MCF 10A (cell line): ENCODE measurements around the gene MAPK11. TPM values are rescaled to one million over a fixed set of nuclear protein-coding genes. Genes with fewer than 3 reads are reported as not detected.

Source experiments
- BruUV-seq: library from RNA; stranded (reverse); fragments of 400-500 nt; replicated peaks from 2 replicates; lab custom pipeline; 2021; lab: Mats Ljungman, UMichigan
- CTCF ChIA-PET: fragments of 300-600 bp; sonication (Branson Sonifier 250); formaldehyde crosslinking; extraction: SDS; loops from one replicate; lab custom pipeline; 2021; ENCODE audit warnings: antibody characterized with exemption, inconsistent platforms; lab: Yijun Ruan, JAX
- POLR2A ChIA-PET: fragments of 300-600, 350-650 bp; sonication (Branson Sonifier 250); formaldehyde crosslinking; extraction: SDS; loops from one replicate; lab custom pipeline; 2020; ENCODE audit warnings: antibody characterized with exemption, inconsistent platforms; lab: Yijun Ruan, JAX
- DNase-seq: peaks from one replicate; pipeline ENCODE4 v3.0.0-alpha.2; 2018; ENCODE audit not compliant: unreplicated experiment
- H3K27ac Mint-ChIP-seq: one replicate; pipeline ENCODE4 v1.8.0; 2022; ENCODE audit warnings: mild to moderate bottlenecking, low read depth, mixed read lengths; ENCODE audit not compliant: unreplicated experiment
- H3K27me3 Mint-ChIP-seq: one replicate; pipeline ENCODE4 v1.8.0; 2022; ENCODE audit warnings: mixed read lengths; ENCODE audit not compliant: insufficient read depth, unreplicated experiment
- H3K36me3 Mint-ChIP-seq: one replicate; pipeline ENCODE4 v1.8.0; 2022; ENCODE audit warnings: mild to moderate bottlenecking, moderate library complexity, mixed read lengths; ENCODE audit not compliant: insufficient read depth, unreplicated experiment
- H3K4me1 Mint-ChIP-seq: one replicate; pipeline ENCODE4 v1.8.0; 2022; ENCODE audit warnings: mixed read lengths; ENCODE audit not compliant: insufficient read depth, unreplicated experiment
- H3K4me3 Mint-ChIP-seq: one replicate; pipeline ENCODE4 v1.8.0; 2022; ENCODE audit warnings: mild to moderate bottlenecking, moderate library complexity, mixed read lengths; ENCODE audit not compliant: unreplicated experiment
- H3K9me3 Mint-ChIP-seq: one replicate; pipeline ENCODE4 v1.8.0; 2022; ENCODE audit warnings: mixed read lengths; ENCODE audit not compliant: unreplicated experiment
- intact Hi-C: fragments of 100-400 bp; cut with micrococcal nuclease; formaldehyde crosslinking; loops from 2 replicates; pipeline ENCODE4 v1.14.1; 2022
- total RNA-seq: library from RNA; stranded (reverse); gene quantifications from 2 replicates; pipeline ENCODE4 v1.2.3, GENCODE V29; 2022
- TF ChIP-seq, protein P1 (sequence below): fragments of 200-600 bp; IDR thresholded peaks from one replicate; pipeline ENCODE4 v1.8.0; 2022; ENCODE audit warnings: antibody characterized with exemption, mild to moderate bottlenecking; ENCODE audit not compliant: unreplicated experiment

The MAPK11 gene
- total RNA-seq, 1 experiment from 2014 or later = 10.4 TPM

DNA sequence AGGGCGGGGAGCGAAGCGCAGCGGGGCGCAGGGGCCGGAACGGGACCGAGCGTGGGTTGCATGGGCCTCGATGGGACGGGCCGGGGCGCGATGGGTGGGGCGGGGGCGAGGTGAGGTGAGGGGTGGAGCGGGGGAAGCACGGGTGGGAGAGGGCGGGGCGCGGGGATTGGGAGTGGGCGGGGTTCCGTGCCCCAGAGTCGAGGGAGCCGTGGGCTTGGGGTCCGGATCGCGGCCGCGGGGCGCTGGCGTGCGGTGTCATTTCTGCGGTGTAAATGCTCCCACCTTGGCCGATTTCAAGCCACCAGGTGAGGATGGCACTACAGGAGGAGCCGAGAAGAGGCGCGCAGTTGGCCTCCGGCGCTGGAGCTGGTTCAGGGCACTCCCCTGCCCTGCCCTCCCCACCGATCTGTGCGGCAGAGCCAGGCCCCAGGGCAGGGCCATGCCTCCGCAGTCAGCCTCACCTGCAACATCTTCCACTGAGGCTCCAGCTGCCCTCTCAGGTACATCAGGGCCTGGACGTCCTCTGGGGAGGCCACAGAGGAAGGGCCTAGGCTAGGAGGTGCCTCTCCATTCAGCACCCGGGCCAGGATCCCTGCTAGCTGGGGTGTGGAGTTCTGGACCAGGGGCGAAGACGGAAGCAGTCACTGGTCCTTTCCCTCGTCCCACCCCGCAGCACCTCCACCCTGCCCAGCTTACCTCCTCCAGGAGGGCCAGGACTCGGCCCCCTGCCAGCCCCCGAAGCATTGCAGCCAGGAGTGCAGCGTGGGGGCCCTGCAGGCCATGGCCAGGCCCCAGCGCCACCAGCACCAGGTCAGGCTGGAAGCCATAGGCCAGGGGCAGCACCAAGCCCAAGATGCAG, 24.7 kb downstream of the MAPK11 start:
- intact Hi-C loops = no loop called here
- TF ChIP-seq, protein P1, sequence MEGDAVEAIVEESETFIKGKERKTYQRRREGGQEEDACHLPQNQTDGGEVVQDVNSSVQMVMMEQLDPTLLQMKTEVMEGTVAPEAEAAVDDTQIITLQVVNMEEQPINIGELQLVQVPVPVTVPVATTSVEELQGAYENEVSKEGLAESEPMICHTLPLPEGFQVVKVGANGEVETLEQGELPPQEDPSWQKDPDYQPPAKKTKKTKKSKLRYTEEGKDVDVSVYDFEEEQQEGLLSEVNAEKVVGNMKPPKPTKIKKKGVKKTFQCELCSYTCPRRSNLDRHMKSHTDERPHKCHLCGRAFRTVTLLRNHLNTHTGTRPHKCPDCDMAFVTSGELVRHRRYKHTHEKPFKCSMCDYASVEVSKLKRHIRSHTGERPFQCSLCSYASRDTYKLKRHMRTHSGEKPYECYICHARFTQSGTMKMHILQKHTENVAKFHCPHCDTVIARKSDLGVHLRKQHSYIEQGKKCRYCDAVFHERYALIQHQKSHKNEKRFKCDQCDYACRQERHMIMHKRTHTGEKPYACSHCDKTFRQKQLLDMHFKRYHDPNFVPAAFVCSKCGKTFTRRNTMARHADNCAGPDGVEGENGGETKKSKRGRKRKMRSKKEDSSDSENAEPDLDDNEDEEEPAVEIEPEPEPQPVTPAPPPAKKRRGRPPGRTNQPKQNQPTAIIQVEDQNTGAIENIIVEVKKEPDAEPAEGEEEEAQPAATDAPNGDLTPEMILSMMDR = no peak
- H3K4me3 Mint-ChIP-seq = peak overlapping the region; percentile 96
- ChIA-PET CTCF (no interaction called here), POLR2A (interaction anchor here (0.7 to 1.4 kb wide), 7 partner anchors 15 to 98 kb away, joined by 3 to 5 read pairs (median 3); partner anchors contain the start of gene PPP6R2)
- peaks cover 16% of the 10 kb centered on the region for H3K4me1 Mint-ChIP-seq
- no peak for DNase-seq
- no peaks in the 10 kb centered on the region for H3K27me3 Mint-ChIP-seq
- no peaks in the 10 kb centered on the region for H3K9me3 Mint-ChIP-seq
- H3K27ac Mint-ChIP-seq = peak overlapping the region; percentile 99
- no TSS peak for BruUV-seq
- H3K36me3 Mint-ChIP-seq = peaks cover 20% of the 10 kb centered on the region

DNA sequence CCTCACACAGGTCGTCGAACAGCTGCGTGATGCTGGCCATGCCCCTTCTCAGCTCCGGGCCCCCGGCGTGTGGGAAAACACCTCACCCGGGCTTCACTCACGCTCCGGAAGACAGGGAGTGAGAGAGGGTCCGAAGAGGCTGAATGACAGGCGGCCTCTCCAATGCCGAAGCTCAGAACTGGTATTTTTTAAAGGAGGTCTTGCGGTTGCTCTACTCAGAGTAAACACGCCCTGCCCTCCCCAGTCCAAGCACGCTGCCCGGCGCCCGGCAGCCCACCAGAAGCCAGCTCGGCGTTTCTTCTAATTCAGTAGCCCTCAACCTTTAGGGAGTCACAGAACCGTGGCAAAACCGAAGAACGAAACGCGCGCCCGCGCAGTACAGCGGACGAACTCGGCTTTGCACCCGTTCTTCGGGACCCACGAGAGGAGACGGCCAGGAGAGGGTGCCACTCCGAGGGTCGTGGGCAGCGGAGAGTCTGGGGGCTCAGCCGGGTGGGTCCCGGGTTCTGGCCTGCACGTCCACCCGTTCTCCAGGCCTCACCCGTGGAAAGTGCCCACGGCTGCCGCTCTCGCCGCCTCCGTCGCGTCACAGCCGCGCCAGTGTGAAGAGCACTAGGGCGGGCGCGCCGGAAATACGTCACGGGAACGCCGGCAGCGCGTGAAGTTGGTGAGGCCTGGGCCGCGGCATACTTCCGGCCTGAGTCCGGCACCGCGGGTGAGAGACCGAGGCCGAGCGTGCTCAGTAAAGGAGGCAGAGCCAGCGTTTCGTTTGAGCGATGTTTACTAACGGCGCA, 25.6 kb downstream of the MAPK11 start, which contains the start of gene TUBGCP6:
TUBGCP6 (minus strand) TSS at position 604 of the 794 bp plus-strand sequence; CDS start at position 40, 564 bp downstream.
- ChIA-PET POLR2A (interaction anchor here (0.6 to 1.5 kb wide), 23 partner anchors 10 to 450 kb away, joined by 3 to 12 read pairs (median 4); partner anchors contain the start of genes DENND6B, LMF2, NCAPH2 and PLXNB2), CTCF (interaction anchor here (0.7 to 4.2 kb wide), 4 partner anchors 13 to 239 kb away, joined by 5 to 19 read pairs (median 5); no protein-coding TSS in a partner anchor)
- TF ChIP-seq, protein P1 = no peak
- no peaks in the 10 kb centered on the region for H3K9me3 Mint-ChIP-seq
- intact Hi-C loops = no loop called here
- BruUV-seq = no TSS peak
- H3K27ac Mint-ChIP-seq = peak within 1 kb of the TSS; percentile 99
- DNase-seq = peak; percentile 91
- H3K36me3 Mint-ChIP-seq = peaks cover 25% of the 10 kb centered on the region
- no peaks in the 10 kb centered on the region for H3K27me3 Mint-ChIP-seq
- H3K4me1 Mint-ChIP-seq = peaks cover 16% of the 10 kb centered on the region
- H3K4me3 Mint-ChIP-seq = peak within 1 kb of the TSS; percentile 96

- BruUV-seq = TSS peak; percentile 33
- no peaks in the 10 kb centered on the region for H3K9me3 Mint-ChIP-seq
- H3K27ac Mint-ChIP-seq = peak overlapping the region; percentile 99
- DNase-seq = no peak
- TF ChIP-seq, protein P1 = no peak
- H3K4me1 Mint-ChIP-seq = peaks cover 16% of the 10 kb centered on the region
- peaks cover 25% of the 10 kb centered on the region for H3K36me3 Mint-ChIP-seq
- CTCF ChIA-PET = interaction anchor here (0.6 to 4.2 kb wide), 7 partner anchors 12 to 269 kb away, joined by 3 to 19 read pairs (median 5); no protein-coding TSS in a partner anchor
- H3K27me3 Mint-ChIP-seq = no peaks in the 10 kb centered on the region
- intact Hi-C loops = no loop called here
- peak overlapping the region; percentile 96 for H3K4me3 Mint-ChIP-seq
- POLR2A ChIA-PET = interaction anchor here (0.6 to 1.6 kb wide), 22 partner anchors 9 to 451 kb away, joined by 3 to 12 read pairs (median 4); partner anchors contain the start of genes DENND6B, LMF2, NCAPH2 and PLXNB2
Observed at GRCh38 chr22:50243685-50244419, 26.3 kb downstream of the MAPK11 start.
